IPS-15b (cell line): ENCODE results near the gene CMSS1.

Experiments
- H3K27me3 ChIP-seq: one replicate; pipeline ENCODE4 v1.6.1; 2013; ENCODE audit warnings: low read length; ENCODE audit not compliant: control insufficient read depth, insufficient read depth
- H3K36me3 ChIP-seq: one replicate; pipeline ENCODE4 v1.6.1; 2013; ENCODE audit warnings: low read length; ENCODE audit not compliant: control insufficient read depth, insufficient read depth
- H3K4me1 ChIP-seq: one replicate; pipeline ENCODE4 v1.6.1; 2013; ENCODE audit warnings: mild to moderate bottlenecking, low read length; ENCODE audit not compliant: control insufficient read depth, insufficient read depth
- H3K4me3 ChIP-seq: one replicate; pipeline ENCODE4 v1.5.1; 2013; ENCODE audit warnings: low read depth, low read length
- H3K9ac ChIP-seq: one replicate; pipeline ENCODE4 v1.6.1; 2013; ENCODE audit warnings: low read depth, mild to moderate bottlenecking, low read length
- H3K9me3 ChIP-seq: one replicate; pipeline ENCODE4 v1.6.1; 2013; ENCODE audit warnings: mild to moderate bottlenecking, low read length; ENCODE audit not compliant: control insufficient read depth, insufficient read depth

The CMSS1 gene

DNA sequence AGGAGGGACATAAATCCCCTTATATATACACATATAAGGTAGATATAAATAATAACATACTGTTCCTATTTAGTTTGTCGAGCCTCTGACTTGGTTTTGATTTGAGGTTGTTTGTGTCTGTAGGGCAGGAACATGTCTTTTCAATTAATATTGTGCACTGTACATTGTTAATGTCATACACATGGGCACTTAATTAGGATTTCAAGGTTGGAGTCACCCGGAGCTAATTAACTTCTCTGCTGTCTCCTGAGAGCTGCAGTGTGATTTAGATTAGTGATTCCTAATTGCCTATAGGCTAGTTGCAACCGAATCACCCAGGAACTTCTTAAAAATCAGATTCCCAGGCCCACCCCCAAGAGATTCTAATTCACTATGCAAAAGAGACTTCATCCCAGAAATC is 347.1 kb downstream of the CMSS1 start:
- H3K9ac ChIP-seq, result no peak overlapping the region
- no peaks in the 10 kb centered on the region for H3K27me3 ChIP-seq
- H3K4me1 ChIP-seq, result no peaks in the 10 kb centered on the region
- no peaks in the 10 kb centered on the region for H3K36me3 ChIP-seq
- H3K4me3 ChIP-seq, result no peak overlapping the region
- no peaks in the 10 kb centered on the region for H3K9me3 ChIP-seq

DNA sequence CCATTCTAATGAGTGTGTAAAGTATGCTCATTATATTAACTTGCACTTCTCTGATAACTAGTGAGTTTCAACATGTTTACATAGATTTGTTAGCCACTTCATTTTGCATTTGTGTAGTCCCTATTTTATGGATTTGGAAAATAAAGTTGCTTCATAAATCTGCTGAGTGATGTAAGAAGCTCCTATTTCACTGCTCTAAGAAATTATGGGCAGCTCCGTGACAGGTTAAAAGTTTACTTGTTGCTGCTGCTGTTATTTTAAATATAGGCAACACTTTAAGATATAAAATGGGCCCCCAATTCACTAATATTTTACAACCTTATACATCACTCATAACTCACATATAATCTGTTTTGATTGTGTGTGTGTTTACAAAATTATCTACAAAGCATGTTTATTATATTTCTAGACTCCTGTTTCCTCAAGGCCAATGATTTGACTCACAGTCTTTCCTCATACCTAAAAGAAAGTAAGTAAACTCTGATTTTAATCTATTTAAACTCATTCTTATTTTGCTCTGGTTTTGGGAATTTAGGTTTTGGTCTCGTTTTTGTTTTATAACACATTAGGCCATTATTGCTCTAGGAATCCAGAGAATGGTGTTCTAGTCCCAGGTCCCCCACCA is 348.4 kb downstream of the CMSS1 start:
- Histone ChIP-seq H3K27me3 (no peaks in the 10 kb centered on the region), H3K9me3 (no peaks in the 10 kb centered on the region), H3K4me3 (no peak overlapping the region), H3K4me1 (no peaks in the 10 kb centered on the region), H3K9ac (no peak overlapping the region), H3K36me3 (no peaks in the 10 kb centered on the region)

- H3K27me3 ChIP-seq, result no peaks in the 10 kb centered on the region
- H3K4me1 ChIP-seq, result peaks cover 5% of the 10 kb centered on the region
- no peaks in the 10 kb centered on the region for H3K36me3 ChIP-seq
- no peak overlapping the region for H3K4me3 ChIP-seq
- H3K9me3 ChIP-seq, result no peaks in the 10 kb centered on the region
- no peak overlapping the region for H3K9ac ChIP-seq
These were observed 351.7 kb downstream of the CMSS1 start for GRCh38 chr3:100169201-100169920.

DNA sequence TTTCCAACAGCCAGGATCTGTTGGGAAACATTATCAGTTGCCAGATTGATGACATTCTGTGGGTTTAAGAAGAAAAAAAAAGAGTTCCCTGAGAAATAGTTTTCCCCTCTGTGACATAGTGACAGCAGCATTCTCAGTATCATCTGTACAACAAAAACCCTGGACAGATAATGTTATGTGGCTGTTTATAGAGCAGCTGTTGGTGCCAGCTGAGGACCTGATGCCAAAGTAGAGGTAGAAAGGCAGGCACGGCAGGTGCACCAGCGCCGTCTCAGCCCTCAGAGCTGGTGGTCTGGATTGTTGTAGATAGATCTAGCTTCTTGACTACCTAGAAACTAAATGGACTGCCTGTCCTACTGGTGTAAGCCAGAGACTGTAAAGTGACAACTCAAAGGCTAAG is 352.8 kb downstream of the CMSS1 start:
- no peak overlapping the region for H3K4me3 ChIP-seq
- no peaks in the 10 kb centered on the region for H3K27me3 ChIP-seq
- no peak overlapping the region for H3K9ac ChIP-seq
- no peaks in the 10 kb centered on the region for H3K9me3 ChIP-seq
- H3K4me1 ChIP-seq, result peaks cover 5% of the 10 kb centered on the region
- H3K36me3 ChIP-seq, result no peaks in the 10 kb centered on the region

DNA sequence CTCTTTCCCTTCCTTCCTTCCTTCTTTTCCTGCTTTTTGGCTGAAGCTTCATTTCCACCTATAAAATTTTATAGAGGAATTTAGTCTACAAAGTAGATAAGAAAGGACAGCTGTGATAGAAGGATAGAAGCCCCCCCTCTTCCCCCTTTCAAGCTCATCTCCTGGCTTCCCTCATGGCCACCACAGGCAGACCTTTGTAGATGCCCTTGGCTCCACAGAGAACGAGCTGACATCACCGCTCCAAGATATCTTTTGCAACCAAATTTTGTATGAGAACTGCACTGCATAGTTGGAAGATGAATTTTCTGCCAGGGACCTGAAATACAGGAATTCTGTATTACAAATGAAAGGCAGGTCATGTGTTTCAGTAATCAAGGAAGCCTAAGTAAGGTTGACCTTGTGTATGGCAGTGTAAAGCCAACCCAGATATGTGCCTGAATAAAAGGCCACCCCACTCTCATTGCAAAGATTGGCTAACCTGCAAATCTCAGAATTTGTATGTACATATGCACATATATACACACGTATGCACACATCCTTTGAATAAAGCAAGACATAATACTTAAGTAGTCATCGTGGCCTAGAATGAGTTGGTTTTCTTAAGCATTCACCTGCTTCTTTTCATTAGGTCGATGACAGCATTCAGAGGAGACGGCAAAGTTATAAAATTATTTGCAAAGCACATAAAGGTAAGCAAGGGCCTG is 353.7 kb downstream of the CMSS1 start:
- no peaks in the 10 kb centered on the region for H3K36me3 ChIP-seq
- H3K4me3 ChIP-seq, result no peak overlapping the region
- H3K9ac ChIP-seq, result no peak overlapping the region
- H3K9me3 ChIP-seq, result no peaks in the 10 kb centered on the region
- H3K4me1 ChIP-seq, result peaks cover 7% of the 10 kb centered on the region
- no peaks in the 10 kb centered on the region for H3K27me3 ChIP-seq

- Histone ChIP-seq H3K9ac (no peak overlapping the region), H3K27me3 (no peaks in the 10 kb centered on the region), H3K9me3 (peaks cover 7% of the 10 kb centered on the region), H3K36me3 (no peaks in the 10 kb centered on the region), H3K4me1 (peaks cover 7% of the 10 kb centered on the region), H3K4me3 (no peak overlapping the region)
These were observed 356.3 kb downstream of the CMSS1 start for GRCh38 chr3:100173961-100174360.

DNA sequence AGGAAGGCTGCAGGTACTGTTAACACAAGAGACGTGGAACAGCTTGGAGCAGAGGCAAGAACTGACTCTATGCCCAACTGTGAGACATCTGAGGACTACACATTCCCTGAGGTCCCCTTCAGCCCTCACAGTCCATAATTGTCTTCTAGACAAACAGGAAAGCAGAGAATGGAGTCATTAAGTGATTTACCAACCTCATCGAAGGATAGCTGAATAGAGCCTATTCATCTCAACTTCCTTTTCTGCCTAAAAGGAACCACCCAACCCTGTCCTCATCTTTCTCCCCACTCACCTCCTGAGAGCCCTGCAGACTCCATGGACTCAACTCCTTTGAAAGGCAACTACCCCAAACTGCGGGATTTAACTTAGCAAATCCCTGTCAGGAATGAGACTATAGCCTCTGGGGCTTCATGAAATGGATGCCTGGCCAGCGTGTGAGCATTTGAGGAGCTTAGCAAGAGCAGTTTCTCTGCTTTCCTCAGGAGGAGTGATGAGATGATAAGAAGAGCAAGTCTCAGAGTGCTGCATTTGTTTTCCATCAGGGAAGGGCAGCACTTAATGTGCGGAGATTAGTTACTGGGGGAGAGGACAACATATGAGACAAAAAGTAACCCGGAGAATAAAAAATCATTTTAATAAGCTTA is 358.1 kb downstream of the CMSS1 start:
- peaks cover 16% of the 10 kb centered on the region for H3K9me3 ChIP-seq
- H3K4me3 ChIP-seq, result no peak overlapping the region
- H3K27me3 ChIP-seq, result no peaks in the 10 kb centered on the region
- peaks cover 8% of the 10 kb centered on the region for H3K36me3 ChIP-seq
- H3K9ac ChIP-seq, result no peak overlapping the region
- peaks cover 7% of the 10 kb centered on the region for H3K4me1 ChIP-seq

DNA sequence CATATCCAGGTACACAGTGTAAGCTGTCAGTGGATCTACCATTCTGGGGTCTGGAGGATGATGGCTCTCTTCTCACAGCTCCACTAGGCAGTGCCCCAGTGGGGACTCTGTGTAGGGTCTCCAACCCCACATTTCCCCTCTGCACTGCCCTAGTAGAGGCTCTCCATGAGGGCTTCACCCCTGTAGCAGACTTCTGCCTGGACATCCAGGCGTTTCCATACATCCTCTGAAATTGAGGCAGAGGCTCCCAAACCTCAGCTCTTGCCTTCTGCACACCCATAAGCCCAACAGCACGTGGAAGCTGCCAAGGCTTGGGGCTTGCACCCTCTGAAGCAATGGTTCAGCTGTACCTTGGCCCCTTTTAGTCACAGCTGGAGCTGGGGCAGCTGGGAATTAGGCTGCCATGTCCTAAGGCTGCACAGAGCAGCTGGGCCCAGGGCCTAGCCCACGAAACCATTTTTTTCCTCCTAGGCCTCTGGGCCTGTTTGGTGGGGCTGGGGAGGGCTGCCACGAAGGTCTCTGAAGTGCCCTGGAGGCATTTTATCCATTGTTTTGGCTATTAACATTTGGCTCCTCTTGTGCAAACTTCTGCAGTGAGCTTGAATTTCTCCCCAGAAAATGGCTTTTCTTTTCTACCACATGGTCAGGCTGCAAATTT is 362.2 kb downstream of the CMSS1 start:
- Histone ChIP-seq H3K9ac (no peak overlapping the region), H3K36me3 (peaks cover 8% of the 10 kb centered on the region), H3K4me3 (no peak overlapping the region), H3K27me3 (no peaks in the 10 kb centered on the region), H3K4me1 (peaks cover 9% of the 10 kb centered on the region), H3K9me3 (peaks cover 16% of the 10 kb centered on the region)

DNA sequence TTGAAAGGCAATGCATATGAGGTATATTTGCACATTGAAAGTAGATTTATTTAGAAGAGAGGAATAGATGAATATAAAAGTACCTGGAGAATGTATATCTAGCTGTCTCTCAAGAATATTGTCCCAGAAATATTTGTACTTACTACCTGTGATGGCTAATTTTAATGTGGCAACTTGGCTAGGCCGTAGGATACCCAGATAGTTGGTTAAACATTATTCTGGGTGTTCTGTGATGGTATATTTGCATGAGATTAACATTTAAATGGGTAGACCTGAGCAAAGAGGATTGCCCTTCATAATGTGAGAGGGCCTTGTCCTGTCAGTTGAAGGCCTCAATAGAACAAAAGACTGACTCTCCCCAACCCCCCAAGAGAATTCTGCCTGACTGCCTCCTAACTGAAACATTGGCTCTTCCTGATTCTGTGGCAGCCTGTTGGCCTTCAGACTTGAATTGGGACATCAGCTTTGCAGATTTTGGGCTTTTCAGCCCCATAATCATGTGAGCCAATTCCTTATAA is 366.0 kb downstream of the CMSS1 start:
- Histone ChIP-seq H3K9me3 (peaks cover 12% of the 10 kb centered on the region), H3K4me1 (peaks cover 6% of the 10 kb centered on the region), H3K4me3 (no peak overlapping the region), H3K36me3 (peaks cover 8% of the 10 kb centered on the region), H3K27me3 (no peaks in the 10 kb centered on the region), H3K9ac (no peak overlapping the region)

GRCh38 chr3:100184948-100185570 is 367.4 kb downstream of the CMSS1 start:
- no peak overlapping the region for H3K4me3 ChIP-seq
- peaks cover under 1% of the 10 kb centered on the region for H3K36me3 ChIP-seq
- peaks cover 6% of the 10 kb centered on the region for H3K4me1 ChIP-seq
- no peaks in the 10 kb centered on the region for H3K9me3 ChIP-seq
- H3K9ac ChIP-seq, result no peak overlapping the region
- H3K27me3 ChIP-seq, result no peaks in the 10 kb centered on the region

DNA sequence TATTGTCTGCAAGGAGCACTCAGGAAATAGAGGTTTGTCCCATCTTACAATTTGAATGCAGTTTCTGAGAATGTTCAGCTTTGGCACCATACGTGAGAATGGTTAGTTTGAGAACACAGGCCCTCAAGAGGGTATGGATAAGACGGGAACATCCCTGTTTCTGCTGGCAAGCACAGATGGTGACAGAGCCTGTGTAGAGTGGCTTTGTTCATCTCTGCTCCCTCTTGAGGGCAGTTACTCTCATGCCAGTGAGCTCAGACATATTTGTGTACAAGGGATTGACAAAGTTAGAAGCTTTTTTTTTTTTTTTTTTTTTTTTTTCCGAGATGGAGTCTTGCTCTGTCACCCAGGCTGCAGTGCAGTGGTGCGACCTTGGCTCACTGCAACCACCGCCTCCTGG is 368.2 kb downstream of the CMSS1 start:
- H3K4me1 ChIP-seq, result peaks cover 6% of the 10 kb centered on the region
- no peak overlapping the region for H3K4me3 ChIP-seq
- no peak overlapping the region for H3K9ac ChIP-seq
- no peaks in the 10 kb centered on the region for H3K9me3 ChIP-seq
- H3K36me3 ChIP-seq, result no peaks in the 10 kb centered on the region
- H3K27me3 ChIP-seq, result no peaks in the 10 kb centered on the region
